Medulla oblongata (tissue), 1 donor: ENCODE results near the gene UBAP2.
A peak's percentile ranks its signal among the peaks of the same experiment; 100 is the strongest.
"Not testable (repeated sequence)": the region's sequence is repeated elsewhere in the genome, so short reads cannot be mapped to it uniquely, and the experiment has no call there.

Source experiments
- DNase-seq: peaks from one replicate; pipeline ENCODE4 v3.0.0-alpha.2; 2015; ENCODE audit errors: extremely low spot score

The UBAP2 gene

DNA sequence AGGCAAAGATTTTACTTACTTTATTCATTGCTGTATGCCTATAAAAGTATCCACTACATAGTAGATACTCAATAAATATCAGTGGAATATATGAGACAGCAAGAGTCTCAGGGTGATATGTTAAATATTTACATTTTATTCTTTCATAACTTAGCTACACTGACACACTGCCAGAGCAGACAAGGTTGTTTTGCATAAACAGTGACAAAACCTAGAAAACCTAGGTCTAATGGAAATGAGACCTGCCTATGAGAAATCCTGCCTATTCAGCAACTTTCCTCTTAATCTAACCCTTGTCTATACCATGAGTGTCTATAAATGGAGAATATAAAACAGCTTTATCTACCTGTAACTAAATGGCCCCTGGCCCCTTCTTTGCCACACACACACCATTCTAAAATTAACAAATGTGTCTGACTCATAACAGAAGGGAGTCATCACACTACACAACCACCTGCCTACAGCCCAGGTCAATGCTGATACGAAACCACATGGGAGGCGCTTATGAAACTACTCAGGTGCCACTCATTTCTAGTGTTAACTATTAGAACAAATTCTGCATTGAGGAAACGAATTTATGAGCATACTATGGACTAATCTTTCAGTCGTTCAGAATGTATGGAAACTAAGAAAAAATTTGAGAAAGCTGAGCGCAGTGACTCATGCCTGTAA is 60.3 kb downstream of the UBAP2 start:
- DNase-seq: no peak

DNA sequence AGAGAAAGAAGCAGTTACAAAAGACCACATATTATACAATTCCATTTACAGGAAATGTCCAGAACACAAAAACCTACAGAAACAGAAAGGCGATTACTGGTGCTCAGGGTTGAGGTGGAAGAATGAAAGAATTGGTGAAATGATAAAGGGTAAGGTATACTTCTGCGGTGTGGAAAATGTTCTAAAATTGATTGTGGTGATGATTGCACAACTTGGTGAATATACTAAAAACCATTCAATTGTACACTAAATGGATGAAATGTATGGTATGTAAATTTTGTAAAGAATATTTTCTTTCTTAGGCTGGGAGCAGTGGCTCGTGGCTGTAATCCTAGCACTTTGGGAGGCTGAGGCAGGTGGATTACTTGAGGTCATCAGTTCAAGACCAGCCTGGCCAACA is 72.3 kb downstream of the UBAP2 start:
- no peak for DNase-seq

DNA sequence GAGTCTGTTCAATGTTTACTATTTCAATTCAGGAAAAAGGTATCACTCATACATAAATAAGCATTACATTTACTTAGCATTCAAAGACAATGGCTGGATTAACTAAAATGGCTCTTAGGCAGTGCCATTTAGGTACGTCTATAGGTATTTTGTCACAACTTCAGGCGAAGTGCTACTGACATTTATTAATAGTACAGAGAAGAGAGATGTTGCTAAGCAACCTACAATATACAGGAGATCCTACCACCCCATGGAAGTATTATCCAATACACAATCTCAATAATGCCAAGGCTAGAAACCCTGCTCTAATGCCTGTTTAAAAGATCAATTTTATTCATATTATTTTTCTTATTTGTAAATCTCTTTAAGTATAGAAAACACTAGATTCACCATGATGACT is 76.0 kb downstream of the UBAP2 start:
- DNase-seq: no peak

DNA sequence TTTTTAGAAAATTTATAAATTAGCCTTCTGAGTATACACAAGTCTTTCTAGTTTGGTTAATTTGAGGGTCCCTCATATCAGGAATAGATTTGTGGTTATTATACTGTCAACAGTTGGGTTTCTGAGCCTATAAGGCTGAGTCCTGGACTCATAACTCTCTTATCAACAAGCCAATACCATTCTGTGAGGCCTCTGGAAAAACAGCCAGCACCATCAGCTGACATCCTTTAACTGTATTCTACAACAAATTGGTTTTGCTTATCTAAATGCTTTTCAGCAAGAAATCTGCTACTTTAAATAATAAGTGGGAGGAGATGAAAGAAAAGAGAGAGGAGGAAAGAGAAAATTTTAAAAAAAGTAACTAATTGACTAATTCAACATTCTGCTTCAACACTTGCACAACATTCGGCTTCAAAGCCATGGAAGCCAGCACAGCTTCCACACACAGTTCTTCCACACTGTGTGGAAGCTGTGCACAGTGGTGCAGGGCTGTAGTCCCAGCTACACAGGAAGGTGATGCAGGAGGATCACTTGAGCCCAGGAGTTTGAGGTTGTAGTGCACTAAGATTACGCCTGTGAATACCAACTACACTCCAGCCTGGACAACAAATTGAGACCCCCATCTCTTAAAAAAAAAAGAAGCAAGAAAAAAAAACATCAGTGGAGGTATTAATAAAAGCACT is 84.5 kb downstream of the UBAP2 start:
- no peak for DNase-seq

DNA sequence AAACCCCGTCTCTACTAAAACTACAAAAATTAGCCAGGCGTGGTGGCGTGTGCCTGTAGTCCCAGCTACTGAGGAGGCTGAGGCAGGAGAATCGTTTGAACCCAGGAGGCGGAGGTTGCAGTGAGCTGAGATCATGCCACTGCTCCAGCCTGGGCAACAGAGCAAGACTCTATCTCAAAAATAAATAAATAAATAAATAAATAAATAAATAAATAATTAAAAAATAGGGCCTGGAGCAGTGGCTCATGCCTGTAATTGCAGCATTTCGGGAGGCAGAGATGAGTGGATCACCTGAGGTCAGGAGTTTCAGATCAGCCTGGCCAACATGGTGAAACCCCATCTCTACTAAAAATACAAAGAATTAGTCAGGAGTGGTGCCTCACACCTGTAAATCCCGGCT is 86.2 kb downstream of the UBAP2 start:
- DNase-seq: not testable (repeated sequence)

DNA sequence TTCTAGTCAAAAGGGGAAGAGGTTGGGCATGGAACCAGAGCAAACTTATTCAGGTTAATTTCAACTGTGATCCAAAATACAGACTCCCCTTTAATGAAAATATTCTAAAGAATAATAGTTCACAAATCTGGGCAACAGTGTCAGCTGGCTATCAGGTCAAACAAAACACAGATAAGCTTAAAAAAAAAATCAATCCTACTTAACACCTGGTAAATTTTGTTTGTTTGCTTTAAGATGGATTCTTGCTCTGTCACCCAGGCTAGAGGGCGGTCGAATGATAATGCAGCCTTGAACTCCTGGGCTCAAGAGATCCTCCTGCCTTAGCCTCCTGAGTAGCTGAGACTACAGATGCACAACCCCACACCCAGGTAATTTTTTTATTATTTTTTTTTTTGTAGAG is 89.0 kb downstream of the UBAP2 start:
- DNase-seq: no peak

DNA sequence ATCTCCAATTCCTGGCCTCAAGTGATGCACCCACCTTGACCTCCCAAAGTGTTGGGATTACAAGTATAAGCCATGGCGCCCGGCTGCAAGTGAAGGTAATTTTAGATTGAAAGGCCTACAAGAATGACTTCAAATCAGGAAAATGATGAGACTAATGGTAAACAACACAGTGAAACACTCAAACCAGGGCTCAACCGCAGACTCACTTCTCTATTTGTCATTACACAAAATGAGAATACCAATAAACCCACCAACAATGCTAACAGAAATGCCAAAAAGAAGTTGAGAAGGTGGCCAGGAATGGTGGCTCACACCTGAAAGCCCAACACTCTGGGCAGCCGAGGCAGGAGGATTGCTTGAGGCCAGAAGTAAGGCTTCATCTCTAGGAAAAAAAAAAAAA is 92.1 kb downstream of the UBAP2 start:
- no peak for DNase-seq

DNA sequence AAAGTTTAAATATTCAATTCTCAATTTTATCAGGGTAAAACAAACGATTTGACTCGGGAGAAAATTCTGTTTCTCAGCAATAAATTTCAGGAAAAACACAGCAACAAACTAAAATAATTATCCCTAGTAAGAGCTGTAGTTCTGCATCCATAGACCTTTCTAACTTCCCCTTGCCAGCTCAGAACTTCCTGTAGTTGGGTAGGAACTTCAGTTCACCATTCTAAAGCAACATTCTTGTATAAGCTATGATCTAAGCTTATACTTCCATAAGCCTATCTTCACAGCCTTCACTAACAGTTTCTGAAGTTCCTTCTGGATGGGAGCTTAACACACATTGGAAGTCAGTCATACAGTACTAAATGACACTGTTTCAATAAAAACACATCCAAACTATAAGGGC is 96.6 kb downstream of the UBAP2 start:
- DNase-seq: no peak

DNA sequence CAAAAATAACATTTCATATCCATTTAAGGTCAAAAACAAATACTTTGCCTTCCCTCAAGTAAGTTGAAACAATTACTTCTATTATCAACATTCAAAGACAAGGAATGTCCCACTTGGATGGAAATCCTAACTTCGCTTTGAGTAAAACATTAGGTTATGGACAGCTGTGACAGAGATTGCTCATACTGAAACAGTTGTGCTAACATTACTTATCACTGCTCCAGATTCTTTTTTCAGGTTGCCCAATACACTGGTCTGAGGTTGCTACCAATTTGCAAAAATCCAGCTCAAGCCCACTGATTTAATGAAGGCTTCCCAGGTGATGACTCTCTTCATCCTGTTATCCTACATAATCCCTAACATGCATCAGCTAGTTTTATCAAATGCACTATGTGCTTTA is 98.3 kb downstream of the UBAP2 start:
- DNase-seq: no peak

DNA sequence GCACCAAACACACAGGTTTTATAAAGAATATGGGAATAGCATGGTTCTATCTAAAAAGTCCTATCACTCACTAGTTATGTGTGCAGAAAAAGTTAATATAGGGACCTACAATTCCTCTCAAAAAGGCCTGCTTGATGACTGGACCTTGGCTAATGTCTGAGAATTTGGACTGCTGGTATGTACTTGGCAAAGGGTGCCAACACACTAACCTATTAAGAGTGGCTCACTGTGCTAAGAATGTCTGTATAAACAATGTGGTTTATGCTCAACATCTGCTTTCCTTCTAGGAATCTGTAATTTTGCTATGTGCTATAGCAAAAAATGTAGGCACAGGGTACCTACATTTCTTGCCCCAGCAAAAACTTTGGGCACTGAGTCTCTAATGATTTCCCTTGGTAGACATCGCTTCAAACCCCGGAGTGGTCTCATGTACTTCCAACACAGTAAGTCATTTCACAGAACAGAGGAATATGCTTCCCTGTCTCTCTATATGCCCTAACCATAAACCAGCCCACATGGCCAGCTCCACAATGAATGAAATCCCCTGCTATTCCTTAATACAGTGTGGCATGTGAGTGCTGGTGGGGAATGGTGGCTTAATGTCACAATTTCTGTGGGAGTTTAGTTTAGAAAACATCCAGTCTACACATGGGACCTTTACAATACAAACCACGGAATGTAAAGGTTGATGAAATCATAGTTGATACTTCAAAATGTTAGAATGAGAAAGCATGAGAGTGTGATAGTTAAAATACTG is 101.7 kb downstream of the UBAP2 start:
- DNase-seq: no peak

DNA sequence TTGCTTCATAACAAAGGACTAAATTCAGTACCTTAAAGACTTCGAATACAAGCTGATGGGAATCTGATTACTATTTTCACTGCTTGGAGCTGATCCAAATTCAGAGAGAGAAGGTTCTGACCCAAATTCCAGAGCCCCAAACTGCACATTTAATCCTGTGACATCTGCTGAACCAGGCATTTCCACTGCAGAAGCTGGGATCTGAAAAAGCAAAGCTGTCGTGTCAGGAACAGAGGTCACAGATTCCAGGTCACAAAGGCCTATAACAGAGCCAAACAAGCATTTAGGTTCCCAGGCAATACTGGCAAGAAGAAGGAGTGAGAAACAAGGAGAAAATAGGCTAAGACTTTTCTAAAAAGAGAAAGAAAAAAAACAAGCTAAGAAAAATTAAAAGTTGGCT is 105.3 kb downstream of the UBAP2 start:
- DNase-seq: no peak

DNA sequence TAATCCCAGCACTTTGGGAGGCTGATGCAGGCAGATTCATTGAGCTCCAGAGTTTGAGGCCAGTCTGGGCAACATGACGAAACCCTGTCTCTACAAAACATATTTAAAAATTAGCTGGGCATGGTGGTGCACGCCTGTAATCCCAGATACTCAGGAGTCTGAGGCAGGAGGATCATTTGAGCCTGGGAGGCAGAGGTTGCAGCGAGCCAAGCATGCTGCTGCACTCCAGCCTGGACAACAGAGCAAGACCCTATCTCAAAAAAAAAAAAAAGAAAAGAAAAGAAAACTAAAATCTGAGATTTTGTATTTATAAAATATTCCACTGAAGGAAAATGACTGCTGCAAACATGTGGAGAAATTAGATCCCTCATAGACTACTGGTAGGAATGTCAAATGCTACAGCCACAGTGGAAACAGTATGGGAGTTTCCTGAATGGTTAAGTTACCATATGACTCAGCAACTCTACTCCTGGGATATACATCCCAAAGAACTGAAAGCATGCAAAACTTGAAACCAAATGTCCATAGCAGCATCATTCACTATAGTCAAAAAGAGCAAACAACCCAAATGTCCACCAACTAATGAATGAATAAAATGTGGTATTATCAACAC is 106.1 kb downstream of the UBAP2 start:
- no peak for DNase-seq

DNA sequence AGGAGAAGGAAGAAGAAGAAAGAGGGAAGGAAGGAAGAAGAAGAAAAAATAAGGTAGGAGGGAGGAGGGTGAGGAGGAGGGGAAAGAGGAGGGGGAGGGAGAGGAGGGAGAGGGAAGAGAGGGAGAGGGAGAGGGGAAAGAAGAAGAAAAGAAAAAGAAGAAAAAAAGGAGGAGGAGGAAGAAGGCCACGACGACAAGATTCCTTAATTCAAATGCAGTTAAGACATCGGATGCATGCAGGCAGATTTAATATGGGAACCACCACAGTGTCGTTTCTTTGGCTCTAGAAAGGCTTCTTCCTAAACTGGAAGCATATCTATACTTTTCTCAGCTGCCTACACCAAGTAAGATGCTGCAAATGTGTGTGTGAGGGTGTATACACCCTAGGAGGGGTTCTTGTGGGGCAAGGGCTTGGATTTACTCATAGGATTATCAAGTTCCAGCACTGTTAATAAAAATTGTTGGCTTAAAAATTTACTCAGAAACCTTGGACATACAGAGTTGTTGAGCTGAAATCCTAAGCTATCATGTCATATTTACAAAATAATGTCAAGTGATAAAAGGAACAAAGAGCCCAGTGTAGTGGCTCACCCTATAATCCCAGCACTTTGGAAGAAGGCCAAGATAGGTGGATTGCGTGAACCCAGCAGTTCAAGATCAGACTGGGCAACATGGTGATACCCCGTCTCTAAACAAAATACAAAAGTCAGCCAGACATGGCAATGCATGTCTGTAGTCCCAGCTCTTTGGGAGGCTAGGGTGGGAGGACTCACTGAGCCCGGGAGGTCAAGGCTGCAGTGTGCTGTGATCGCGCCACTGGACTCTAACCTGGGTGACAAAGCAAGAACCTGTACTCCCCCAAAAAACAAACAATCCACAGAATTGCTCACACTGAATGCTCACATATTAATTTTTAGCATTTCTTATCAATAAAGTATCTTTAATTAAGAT is 108.5 kb downstream of the UBAP2 start:
- no peak for DNase-seq

DNA sequence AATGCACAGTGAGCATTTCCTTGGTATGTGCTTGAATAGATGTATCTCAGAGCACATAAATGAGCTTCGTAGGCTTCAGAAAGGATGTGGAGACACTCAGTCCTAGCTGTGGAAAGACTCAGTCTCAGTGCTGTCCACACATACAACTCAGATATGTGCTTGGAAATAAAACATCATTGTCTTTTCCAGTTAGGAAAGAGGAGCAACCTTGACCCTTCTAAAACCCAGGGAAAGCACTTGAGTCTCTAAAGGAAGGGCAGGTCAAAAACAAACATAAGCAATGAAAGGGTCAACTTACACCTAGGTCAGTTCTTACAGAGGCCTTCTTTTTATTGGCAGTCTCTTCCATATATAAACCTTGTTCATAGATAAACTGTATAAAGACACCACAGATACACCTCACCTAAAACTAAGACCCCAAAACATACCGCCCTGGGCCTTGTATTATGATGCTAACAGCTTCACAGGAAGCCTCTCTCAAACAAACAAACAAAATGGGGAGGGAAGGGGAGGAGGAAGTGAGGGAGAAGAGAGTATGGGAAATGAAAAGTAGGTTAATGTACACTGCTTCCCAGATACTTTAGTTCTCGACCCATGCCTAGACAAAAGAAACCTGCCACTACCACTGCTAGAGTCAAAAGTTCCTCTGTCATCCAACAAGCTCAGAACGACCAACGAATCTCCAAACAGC is 114.4 kb downstream of the UBAP2 start:
- DNase-seq: no peak

DNA sequence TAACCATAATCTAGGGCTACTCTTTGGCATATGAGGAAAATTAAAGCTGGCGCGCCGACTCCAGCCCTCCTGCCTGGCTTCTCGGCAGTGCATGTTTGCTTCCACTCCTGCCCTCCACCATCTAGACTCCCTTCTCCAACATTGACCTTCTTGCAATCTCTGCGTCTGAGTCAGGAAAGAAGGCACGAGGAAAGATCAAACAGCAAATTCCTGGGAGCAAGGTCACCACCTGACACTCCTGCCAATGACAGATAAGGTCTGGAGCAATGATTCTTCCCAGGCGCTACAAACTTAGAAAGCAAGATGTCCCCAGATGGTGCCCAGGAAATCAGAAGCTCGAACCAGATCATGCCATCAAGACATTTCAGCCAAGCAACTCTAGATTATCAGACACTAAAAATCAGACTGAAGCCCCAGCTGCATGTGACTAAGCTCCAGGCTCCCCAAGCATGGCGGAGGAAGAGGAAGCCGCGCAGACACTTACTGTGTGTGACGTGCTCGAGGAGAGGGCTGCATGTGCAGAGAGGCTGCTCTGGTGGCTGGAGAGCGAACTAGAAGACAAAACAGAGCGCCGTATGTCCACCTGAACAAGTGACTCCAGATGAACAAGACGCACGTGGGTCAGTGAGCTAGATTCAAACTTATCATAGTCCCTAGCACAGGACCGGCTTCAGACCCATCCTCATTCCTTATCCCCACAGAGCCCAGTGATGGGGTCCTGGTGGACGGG is 116.4 kb downstream of the UBAP2 start:
- DNase-seq: no peak

DNA sequence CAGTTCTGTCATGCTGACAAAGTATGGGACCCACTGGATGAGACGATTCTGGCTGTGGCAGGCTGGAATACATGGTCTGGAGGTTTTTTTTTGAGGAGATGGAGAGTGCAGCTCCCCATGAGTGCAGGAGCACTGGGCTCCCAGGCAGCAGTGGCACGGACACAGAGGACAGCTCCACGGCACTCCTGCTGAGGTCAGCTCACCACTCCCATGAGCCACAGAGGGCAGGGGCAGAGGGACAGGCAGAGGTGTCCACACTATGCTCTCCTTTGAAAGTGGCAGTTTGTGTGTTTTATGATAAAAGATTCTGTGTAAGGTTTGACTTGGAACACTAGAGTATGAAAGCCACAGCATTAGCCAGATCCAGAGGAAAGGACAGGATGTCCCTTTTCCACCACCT is 117.4 kb downstream of the UBAP2 start:
- DNase-seq: no peak

DNA sequence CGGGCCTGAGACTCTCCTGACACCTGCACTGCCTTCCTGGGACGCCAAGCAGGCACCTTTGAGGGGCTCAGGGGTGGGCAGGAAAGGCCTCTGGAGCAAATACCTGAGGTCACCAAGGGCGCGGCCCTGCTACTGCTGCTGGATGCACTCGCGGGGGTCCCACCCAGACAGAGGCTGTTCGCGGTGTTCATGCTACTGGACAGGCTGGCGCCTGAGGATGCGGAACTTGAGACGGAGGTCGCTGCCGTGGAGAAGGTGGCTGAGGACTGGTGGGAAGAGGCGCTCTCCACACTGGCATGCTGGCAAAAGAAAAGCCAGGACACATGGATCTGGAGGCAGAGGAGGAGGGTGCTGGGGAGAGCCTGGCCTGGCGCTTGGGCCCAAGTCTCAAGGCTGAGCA is 121.0 kb downstream of the UBAP2 start:
- no peak for DNase-seq

DNA sequence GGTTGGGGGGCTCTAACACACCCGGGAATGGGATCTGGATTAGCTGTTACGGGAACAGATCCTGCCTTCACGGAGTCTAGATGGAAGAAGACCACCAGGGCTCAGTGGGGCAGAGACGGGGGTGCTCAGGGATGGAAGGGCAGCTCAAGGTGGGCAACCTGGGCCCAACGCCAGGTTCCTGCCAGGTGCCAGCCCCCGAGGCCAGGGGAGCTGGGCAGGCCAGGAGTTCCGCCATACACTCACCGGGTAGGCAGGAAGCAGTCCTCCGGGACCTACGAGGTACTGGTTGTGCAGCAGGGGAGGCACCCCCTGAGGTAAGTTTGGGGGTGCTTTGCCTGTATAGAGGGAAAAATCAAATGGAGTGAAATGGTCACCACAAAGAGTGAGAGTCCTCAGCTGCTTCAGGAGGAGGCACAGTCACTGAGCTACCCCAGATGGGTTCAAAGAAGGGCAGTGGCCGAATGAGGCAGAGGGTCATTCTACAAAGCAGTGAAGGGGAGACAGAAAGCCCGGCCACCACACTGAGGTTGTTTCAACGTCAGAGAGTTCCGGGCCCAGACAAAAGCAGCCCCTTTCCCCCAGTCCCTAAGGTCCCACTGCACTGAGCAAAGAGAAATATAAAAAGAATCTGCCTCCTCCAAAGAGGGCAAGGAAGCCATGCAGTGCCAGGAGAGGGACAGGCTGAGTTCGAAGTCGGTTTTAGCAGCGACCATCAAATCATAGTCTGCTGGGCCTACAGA is 121.8 kb downstream of the UBAP2 start:
- DNase-seq: no peak

DNA sequence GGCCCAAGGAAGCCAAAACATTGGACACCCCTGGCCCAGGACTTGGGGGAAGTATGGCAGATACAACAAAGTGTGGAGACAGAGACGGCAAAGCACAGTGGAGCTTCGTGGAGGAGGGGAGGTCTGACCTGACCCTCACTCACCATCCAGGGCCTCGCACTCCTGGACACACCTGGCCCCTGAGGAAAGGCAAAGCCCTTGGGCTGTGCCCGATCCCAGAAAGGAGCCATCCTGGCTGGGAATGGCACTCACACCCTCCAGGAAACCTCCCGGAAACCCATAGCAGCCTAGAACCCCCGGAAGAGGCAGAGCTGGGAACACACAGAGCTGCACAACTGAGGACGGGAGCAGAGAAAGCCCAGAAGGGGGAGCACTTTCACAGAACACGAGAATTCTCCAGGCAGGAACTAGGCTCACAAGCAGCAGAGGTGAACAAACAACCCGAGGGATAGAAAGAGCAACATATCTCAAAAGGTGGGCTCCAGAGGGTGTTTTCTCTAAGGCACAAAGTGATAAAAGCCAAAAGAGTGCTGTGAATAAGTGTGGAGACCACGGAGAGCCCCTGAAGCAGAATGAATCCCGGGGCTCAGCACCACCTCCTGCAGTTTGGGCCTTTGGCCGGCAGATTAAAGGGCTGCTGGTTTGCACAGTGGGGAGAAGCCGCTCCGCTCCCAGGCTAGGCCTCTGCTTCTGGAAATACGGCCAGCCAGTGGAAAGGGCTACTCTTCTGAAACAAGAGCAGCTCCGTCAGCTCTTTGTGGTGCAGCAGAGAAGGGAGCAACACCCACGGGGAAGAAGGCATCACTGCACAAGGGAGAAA is 123.5 kb downstream of the UBAP2 start:
- DNase-seq: peak; percentile 81
